ENCODE results near the gene FSCN2.

The FSCN2 gene

DNA sequence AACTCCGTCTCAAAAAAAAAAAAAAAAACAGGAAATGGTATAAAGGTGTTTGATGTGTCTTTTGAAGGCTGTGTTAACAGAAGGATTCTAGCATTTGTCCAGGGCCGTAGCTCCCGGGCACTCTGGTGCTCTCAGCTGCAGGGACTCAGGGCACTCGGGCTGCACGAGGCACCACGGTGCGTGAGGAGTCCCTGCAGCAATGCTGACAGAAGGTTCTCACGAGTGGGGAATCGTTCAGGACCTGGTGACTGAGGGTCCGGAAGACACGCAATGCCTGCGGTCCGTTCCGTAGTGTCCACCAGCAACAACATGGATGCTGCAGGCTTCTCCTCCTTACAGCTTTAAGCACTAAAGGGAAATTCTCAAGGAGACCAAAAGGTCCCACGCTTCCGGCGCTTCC is 36.6 kb downstream of the FSCN2 start:
- TF ChIP-seq, protein P1, sequence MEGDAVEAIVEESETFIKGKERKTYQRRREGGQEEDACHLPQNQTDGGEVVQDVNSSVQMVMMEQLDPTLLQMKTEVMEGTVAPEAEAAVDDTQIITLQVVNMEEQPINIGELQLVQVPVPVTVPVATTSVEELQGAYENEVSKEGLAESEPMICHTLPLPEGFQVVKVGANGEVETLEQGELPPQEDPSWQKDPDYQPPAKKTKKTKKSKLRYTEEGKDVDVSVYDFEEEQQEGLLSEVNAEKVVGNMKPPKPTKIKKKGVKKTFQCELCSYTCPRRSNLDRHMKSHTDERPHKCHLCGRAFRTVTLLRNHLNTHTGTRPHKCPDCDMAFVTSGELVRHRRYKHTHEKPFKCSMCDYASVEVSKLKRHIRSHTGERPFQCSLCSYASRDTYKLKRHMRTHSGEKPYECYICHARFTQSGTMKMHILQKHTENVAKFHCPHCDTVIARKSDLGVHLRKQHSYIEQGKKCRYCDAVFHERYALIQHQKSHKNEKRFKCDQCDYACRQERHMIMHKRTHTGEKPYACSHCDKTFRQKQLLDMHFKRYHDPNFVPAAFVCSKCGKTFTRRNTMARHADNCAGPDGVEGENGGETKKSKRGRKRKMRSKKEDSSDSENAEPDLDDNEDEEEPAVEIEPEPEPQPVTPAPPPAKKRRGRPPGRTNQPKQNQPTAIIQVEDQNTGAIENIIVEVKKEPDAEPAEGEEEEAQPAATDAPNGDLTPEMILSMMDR (IDR thresholded peaks at IDR 0.05; ENCODE audit: insufficient read depth, missing control alignments), result no peak
- no peak for FAIRE-seq
- no peak for DNase-seq (ENCODE audit: insufficient read length, low spot score)

DNA sequence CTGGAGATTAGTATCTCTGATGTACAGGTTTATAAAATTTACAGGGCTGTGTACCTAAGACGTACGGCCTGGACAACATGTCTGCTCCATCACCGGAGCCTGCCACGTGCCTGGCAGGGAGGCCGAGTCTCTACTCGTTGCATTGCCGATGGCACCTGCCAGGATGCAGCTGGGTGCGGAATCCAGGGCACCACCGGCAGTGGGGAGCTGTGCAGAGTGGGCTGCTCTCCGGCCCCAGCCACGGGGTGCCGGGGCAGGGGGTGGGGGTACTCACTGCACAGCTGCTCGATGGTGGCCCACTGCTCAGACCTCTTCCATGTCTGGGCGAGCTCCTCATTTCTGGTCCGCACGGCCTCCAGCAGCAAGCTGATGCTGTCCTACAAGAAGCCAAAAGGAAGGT is 37.1 kb downstream of the FSCN2 start:
- DNase-seq (ENCODE audit: insufficient read length, low spot score), result no peak
- TF ChIP-seq, protein P1 (IDR thresholded peaks at IDR 0.05; ENCODE audit: insufficient read depth, missing control alignments), result no peak
- FAIRE-seq, result no peak

DNA sequence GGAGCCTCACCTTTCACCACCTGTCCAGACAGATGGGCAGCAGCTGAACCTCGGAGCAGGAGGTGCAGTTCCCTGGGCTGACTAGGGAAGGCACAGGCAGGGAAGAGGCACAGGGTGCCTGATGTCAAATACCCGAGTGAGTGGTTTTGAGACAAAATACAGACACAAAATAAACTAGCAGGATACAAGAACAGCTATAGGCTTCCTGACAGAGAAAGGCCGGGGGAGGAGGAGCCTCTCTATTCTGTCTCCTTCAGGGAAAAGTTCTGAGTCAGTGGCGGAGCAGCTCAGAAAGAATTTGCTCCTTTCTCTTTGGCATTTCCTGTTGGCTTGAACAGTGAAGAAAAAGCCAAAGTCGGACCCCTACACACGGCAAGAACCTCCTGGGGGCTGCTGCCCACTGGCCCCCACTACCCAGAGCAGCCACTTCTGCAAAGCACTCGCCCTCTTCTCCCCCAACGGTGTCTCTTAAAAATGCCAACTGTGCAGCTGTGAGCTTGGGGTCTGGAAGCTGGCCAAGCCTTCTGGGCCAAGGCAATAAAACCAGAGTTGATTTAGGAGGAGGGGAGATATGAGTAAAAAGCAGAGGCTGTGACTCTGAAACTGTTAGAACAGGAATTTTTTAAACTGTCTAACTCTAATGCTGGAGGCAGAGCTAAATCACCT is 38.4 kb downstream of the FSCN2 start:
- FAIRE-seq, result no peak
- DNase-seq (ENCODE audit: insufficient read length, low spot score), result no peak
- TF ChIP-seq, protein P1 (IDR thresholded peaks at IDR 0.05; ENCODE audit: insufficient read depth, missing control alignments), result no peak

DNA sequence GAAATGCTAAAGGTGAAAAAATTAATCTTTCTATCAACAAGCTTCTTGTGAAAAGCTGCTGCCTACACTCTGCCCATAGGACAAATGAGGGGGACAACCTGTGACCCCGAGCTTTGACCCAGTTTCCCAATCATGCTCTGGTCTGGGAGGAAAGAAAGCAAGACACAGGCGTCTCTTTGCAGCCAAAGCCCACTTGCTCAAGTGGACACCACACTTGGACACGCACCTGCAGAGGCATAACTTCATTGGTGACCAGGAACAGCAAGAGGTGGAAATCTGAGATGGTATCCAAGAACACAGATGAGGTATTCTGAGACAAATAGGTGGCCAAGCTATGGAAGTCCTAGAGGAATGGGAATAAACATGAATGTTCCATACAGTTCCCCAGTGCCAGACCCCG is 39.0 kb downstream of the FSCN2 start:
- TF ChIP-seq, protein P1 (IDR thresholded peaks at IDR 0.05; ENCODE audit: insufficient read depth, missing control alignments), result no peak
- FAIRE-seq (no peak), DNase-seq (ENCODE audit: insufficient read length, low spot score) (no peak)

DNA sequence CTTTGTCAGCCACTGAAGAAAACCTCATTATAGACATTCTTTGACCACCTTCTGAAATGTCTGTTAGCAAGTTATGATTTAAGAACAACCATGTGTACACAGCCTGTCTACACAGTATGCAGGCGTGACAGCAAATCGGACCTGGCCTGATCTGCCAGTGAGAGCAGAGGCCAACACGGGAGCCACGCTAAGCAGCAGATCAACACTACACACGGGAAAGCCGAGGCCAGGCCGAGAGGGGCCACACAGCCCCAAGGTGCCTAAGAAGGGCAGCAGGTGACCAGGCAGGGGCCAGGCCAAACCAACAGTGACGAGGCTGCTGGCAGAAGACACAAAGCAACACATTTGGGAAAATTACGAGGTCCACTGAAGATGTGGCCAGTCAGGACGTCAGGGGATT is 40.2 kb downstream of the FSCN2 start:
- TF ChIP-seq, protein P1 (IDR thresholded peaks at IDR 0.05; ENCODE audit: insufficient read depth, missing control alignments), result no peak
- DNase-seq (ENCODE audit: insufficient read length, low spot score), result no peak

DNA sequence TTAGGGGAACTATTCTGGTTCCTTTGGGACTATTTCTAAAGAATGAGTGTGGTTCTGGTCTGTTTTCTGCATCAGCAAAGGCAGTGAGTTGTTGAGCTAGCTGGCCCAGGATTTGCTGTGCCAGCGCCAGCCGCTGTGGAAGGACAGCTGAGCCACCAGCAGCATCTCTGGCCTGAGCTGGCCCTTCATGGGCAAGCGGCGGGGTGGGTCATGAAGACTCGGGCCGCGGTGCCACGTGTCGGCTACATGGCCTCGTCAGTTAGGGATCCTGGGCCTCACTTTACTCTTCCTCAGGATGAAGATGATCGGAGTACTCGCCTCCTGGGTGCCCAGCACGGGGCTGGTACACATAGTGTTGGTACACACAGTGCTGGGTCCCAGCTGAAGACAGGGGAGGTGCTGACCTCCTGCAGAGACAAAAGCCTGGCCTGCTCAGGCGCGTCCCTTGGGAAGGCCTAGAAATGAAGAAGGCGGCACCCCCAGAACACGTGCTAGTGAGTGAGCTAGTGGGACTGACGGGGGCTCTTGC is 41.9 kb downstream of the FSCN2 start:
- TF ChIP-seq, protein P1 (IDR thresholded peaks at IDR 0.05; ENCODE audit: insufficient read depth, missing control alignments), result no peak
- FAIRE-seq, result no peak
- no peak for DNase-seq (ENCODE audit: insufficient read length, low spot score)

More for the DNA sequence above, 40.2 kb downstream of the FSCN2 start:
- no peak for FAIRE-seq

DNA sequence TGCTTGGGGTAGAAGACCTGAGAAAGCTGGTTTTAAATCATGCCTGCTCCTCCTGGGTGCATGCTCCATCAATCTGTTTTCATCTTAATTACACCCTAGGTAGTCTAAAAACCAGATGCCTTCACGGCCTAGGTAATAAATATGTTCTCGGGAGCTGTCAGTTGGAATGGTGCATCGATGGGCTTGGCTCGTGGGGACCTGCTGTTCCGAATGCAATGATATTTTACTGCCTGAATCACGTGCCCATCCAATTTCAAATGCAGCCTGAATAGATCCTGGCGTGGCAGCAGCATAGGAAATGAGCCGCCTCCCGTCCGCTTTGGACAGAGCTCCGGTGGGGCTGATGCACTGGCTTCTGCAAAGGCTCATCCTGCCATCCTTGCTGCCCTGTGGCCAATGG is 42.8 kb downstream of the FSCN2 start:
- FAIRE-seq (no peak), DNase-seq (ENCODE audit: insufficient read length, low spot score) (no peak)
- TF ChIP-seq, protein P1 (IDR thresholded peaks at IDR 0.05; ENCODE audit: insufficient read depth, missing control alignments), result no peak
